Stimulated activated CD8-positive, alpha-beta memory T cell treated with anti-CD3 and anti-CD28 coated beads, Interleukin-7, amount 100 ng/mL, for 48 hours (primary cell): ENCODE measurements around the gene FASTKD3.

Experiments used
- DNase-seq, 2 donors: peaks; one replicate each; pipeline ENCODE4 v3.0.0-alpha.2; 2020; ENCODE audit warnings: low read depth in 1 of 2; ENCODE audit errors: extremely low read depth in 1 of 2

The FASTKD3 gene

DNA sequence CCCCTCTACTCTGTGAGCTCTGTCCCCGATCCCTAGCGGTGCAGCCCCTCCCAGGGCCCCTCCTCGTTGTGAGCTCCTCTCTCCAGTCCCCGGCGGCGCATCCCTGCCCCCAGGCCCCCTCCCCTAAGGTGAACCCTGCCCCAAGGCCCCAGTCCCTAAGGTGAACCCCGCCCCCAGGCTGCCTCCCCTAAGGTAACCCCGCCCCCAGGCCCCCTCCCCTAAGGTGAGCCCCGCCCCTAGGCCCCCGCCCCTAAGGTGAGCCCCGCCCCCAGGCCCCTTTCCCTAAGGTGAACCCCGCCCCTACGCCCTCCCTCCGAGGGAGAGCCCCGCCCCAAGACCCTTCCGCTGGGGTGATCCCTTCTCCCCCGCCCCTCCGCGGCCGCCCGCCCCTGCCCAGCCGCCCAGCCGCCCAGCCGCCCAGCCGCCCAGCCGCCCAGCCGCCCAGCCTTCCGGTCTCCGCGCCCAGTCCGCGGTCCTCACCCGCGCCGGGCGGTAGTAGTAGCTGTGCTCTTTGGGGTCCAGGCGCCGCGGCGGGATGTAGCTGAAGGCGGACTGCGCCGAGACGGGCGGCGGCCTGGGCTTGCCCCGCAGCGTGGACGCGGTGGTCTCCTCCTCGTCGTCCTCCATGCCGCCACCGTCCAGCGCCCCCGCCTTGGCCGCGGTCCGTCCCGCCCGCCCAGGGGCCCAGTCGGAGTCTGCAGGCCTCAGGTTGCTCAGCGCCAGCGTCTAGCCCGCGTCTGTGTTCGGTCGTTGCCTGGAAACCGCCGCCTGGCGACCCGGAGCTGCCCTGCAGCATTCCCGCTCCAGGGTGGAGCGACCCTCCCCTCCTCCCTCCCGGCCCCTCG lies 18.2 kb downstream of the FASTKD3 start, which contains the start of gene CFAP90:
Gene CFAP90, minus strand, starts transcription at position 739 of the 845 bp plus-strand sequence. Its CDS starts 112 bp downstream, at position 627.
- no peak for DNase-seq

GRCh38 chr5:7849681-7850394 lies 19.0 kb downstream of the FASTKD3 start:
- no peak for DNase-seq

- DNase-seq: no peak
These were observed 20.5 kb downstream of the FASTKD3 start for GRCh38 chr5:7848296-7848695.

DNA sequence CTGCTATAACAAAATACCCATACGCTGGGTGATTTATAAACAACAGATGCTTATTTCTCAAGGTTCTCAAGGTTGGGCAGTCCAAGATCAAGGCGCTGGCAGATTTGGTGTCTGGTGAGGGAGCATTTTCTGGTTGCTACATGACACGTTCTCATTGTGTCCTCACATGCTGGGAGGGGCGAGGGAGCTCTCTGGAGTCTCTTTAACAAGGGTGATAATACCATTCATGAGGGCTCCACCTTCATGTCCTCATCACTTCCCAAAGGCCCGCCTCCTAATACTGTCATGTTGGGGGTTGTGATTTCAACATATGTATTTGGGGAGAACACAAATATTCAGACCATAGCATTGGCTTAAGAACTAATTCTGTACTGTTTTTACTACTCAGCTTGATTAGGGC lies 22.5 kb downstream of the FASTKD3 start:
- DNase-seq: no peak

GRCh38 chr5:7845557-7845956 lies 23.3 kb downstream of the FASTKD3 start:
- no peak for DNase-seq

GRCh38 chr5:7844901-7845300 lies 23.9 kb downstream of the FASTKD3 start:
- DNase-seq: no peak

GRCh38 chr5:7842531-7842930 lies 26.3 kb downstream of the FASTKD3 start:
- DNase-seq: no peak

- DNase-seq: no peak
These were observed 31.4 kb downstream of the FASTKD3 start for GRCh38 chr5:7837403-7837802.

DNA sequence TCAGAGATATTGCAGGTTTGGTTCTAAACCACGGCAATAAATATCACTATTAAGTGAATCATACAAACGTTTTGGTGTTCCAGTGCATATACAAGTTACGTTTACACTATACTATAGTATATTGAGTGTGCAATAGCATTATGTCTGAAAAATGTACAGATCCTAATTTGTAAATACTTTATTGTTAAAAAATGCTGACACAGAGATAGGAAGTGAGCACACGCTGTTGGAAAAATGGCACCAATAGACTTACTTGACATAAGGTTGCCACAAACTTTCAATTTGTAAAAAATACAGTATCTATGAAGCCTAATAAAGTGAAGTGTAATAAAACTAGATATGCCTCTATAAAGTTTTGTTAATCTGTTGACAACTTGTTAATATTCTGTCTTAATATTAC lies 33.8 kb downstream of the FASTKD3 start:
- no peak for DNase-seq

- DNase-seq: no peak
These were observed 40.6 kb downstream of the FASTKD3 start for GRCh38 chr5:7828269-7828668.

DNA sequence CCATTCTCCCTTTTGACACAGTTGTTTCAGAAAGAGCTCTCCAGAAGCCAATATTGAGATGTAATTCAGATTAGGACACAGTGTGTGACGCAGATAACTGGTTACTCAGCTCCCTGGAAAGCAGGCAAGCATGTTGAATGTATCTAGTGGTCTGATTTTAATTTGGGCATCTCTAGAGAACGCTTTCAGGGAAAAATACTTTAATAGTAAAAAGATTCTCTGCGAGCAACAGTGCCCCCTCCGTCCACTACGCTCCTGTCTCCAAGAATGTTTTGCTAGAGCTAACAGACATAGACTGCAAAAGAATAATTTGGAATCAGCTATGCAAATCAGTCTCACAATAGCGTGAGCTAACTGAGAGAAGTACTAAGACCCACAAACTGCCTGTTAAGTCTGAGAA lies 41.2 kb downstream of the FASTKD3 start:
- no peak for DNase-seq

DNA sequence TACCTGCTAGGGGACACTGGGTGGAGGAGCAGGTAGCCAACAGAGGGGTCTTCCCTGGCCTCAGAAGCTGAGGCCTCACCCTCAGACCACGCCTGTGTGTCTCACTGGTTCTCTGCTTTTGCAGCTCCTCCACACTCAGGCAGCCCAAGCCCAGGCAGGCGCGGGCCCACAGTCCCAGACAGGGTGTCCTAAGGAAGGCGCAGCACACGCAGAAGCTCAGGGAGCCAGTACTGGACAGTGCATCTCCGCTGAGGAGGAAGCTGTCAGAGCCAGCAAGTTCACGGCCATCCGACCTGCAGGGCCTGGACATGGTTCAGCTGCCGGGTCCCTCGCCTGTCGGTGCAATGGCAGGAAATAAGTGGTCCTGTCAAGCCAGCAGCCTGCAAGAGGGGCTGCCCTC lies 43.2 kb downstream of the FASTKD3 start:
- DNase-seq: no peak

GRCh38 chr5:7824995-7825394 lies 43.8 kb downstream of the FASTKD3 start:
- no peak for DNase-seq

DNA sequence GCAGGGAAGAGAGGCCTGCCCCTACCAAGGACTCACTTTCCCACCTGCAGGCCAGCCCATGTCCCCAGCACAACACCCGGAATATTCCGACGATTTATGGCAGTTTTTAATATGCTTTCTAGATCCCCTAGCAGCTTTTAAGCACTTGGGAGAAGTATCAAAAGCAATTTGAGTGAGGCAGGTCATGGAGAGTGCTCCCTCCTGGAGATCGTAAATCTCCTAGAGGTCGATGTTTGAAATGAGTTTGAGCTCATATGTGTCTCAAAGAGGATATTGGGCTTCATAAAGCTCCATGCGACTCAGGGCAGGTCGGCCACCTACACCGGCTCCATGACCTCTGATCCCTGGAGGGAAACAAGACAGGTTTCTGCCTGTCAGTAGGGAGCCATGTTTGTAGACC lies 45.2 kb downstream of the FASTKD3 start:
- DNase-seq: no peak

GRCh38 chr5:7822449-7822848 lies 46.4 kb downstream of the FASTKD3 start:
- DNase-seq: no peak

DNA sequence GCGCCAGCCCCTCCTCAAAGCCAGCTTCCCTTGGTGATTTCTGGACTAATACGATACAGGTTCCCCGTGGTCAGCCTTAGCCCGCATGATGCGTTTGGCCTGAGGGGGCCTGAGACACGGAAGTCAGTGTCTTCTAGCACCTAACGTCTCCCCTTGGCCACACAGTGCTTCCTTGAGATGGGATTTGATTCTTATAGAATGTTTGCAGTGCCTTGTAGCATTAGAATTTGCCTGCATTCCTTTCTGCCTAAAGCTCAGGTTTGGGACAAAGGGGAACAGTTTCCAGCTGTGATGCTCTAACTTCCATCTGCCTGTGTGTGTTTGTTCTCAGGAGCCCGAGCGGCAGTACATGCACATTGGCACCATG lies 52.3 kb downstream of the FASTKD3 start:
- DNase-seq: no peak

GRCh38 chr5:7815892-7816534 lies 52.8 kb downstream of the FASTKD3 start:
- peak; percentile 19 to 46 for DNase-seq

- no peak for DNase-seq
These were observed 54.0 kb downstream of the FASTKD3 start for GRCh38 chr5:7814816-7815215.

DNA sequence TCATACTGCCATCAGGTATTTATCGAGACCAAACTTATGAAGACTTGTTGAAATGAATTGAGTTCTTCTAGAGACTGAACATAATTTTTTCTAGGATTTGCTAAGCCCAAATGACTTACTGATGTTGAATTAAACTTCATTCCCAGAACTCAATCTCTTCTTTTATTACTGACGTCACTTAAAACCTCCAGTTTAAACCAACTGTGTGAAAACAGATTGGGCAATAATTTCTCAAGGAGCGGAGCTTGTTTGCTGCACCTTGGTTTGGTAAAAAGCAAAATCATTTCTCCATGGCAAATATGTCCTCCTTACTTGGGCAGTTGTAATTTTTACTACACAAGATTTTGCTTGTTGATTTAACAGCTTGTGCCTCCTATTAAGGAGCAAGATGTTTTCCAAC lies 55.3 kb downstream of the FASTKD3 start:
- DNase-seq: no peak

- DNase-seq: no peak
These were observed 55.8 kb downstream of the FASTKD3 start for GRCh38 chr5:7813007-7813406.

DNA sequence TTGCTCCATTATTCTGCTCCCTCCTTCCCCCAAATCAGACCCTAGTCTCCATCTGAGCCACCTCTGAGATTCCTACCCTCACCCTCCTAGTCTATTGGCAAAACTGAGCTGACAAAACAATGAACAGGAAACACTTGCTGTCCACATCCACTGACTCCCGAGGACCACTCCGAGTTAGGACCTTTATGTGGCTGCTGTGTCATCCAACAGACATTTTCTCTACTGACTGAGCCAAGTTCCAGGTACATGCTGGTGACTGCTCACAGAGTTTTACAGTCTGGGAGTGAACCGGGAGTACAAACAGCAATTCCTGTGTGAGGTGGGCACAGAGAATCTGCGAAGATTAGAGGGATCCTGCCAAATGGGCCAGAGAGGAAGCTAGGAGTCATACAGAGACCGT lies 57.1 kb downstream of the FASTKD3 start:
- no peak for DNase-seq
